ENCODE measurements around the gene UGT1A7.

GRCh38 chr2:233775414-233775813, 93.7 kb downstream of the UGT1A7 start:
- TF ChIP-seq ZNF77 (CRISPR knock-in tag; IDR thresholded peaks at IDR 0.05) (no peak), CBX2 (IDR thresholded peaks at IDR 0.05; ENCODE audit: insufficient read depth, low read length, poor library complexity, severe bottlenecking) (no peak), BACH1 (tag; IDR thresholded peaks at IDR 0.05) (no peak)
